GM21717 (cell line): ENCODE measurements around the gene ABHD16A.

Source experiments
- ATAC-seq: cut with Tn5 transposase; IDR thresholded peaks from one replicate; pipeline ENCODE4 v1.9.1; 2021; ENCODE audit warnings: mild to moderate bottlenecking, moderate library complexity; ENCODE audit not compliant: unreplicated experiment

ABHD16A gene

DNA sequence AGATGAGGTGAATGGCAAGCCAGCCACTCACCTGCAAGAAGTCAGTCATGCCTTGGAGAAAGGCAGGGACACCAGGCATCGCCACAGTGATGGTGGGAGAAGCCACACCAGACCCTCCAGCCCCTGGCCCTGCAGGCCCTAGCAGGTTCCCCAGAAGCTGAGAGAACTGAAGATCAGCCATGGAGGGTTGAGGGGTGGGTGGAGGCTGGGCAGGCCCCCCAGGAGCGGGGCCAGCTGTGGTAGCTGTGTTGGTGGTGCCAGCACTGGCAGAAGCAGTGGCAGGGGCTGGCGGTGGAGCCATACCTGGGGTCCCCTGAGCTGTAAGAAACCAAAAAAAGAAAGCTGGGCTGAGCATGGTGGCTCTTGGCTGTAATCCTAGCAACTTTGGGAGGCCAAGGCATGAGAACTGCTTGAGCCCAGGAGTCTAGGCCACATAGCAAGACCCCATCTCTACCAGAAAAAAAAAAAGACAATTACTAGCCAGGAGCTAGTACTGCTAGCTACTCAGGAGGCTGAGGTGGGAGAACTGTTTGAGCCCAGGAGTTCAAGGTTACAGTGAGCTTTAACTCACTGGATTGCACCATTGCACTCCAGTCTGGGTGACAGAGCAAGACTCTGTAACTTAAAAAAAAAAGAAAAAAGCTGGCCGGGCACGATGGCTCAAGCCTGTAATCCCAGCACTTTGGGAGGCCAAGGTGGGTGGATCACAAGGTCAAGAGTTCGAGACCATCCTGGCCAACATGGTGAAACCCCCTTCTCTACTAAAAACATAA lies 60.1 kb downstream of the ABHD16A start:
- ATAC-seq = no peak

DNA sequence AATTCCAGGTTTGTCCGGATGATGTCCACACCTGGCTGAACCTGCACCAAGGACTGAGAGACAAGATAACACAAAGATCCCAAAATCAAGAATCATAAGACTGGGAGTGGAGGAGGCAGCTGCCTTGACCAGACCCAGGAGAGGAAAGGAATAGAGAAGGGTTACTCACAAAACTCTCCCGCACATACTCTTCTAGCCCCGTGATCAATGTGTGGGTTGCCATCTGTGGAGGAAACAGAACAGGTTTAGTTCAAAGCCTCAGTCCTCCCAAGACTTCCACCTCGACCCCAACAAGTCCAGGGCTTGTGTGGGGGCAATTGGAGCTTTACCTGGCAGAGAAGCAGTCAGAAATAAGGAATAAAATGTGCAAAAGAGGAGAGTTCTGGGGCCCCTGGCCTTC lies 61.8 kb downstream of the ABHD16A start:
- ATAC-seq = no peak

- ATAC-seq = no peak
Observed at GRCh38 chr6:31640612-31641011, 62.5 kb downstream of the ABHD16A start.

- no peak for ATAC-seq
Observed at GRCh38 chr6:31639449-31639861, 63.7 kb downstream of the ABHD16A start.

GRCh38 chr6:31639043-31639442 lies 64.1 kb downstream of the ABHD16A start:
- no peak for ATAC-seq
